SK-N-SH treated with all-trans-retinoic acid at 6 μM for 48 hours (cell line): ENCODE data around the gene EBF4.

ENCODE experiments used
- ATAC-seq: fragments of 200-7000 bp; cut with Tn5 transposase; 3 replicates; pipeline ENCODE4 v1.9.1; 2020; ENCODE audit warnings: mild to moderate bottlenecking, moderate library complexity
- ARNTL ChIP-seq: fragments of 450-650 bp; formaldehyde crosslinking; IDR thresholded peaks from 2 replicates; pipeline ENCODE4 v1.5.0; 2020; ENCODE audit warnings: low read depth, mild to moderate bottlenecking, moderate library complexity, borderline replicate concordance
- BACH2 ChIP-seq: fragments of 250-450 bp; sonication (Bioruptor Pico); IDR thresholded peaks from 2 replicates; pipeline ENCODE4 v1.9.0; 2021; ENCODE audit warnings: mild to moderate bottlenecking, borderline replicate concordance
- CSDC2 ChIP-seq: fragments of 250-450 bp; sonication (Bioruptor Pico); IDR thresholded peaks from 2 replicates; pipeline ENCODE4 v1.5.0; 2020; ENCODE audit warnings: mild to moderate bottlenecking, moderate library complexity
- ESRRG ChIP-seq: fragments of 250-450 bp; sonication (Bioruptor Pico); IDR thresholded peaks from 2 replicates; pipeline ENCODE4 v1.6.1; 2021; ENCODE audit warnings: mild to moderate bottlenecking
- GLIS3 ChIP-seq: fragments of 250-450 bp; sonication (Bioruptor Pico); IDR thresholded peaks from 2 replicates; pipeline ENCODE4 v1.5.0; 2020; ENCODE audit warnings: mild to moderate bottlenecking, moderate library complexity
- ISL1 ChIP-seq: fragments of 250-450 bp; sonication (Bioruptor Pico); IDR thresholded peaks from 2 replicates; pipeline ENCODE4 v2.1.2; 2022; ENCODE audit warnings: mild to moderate bottlenecking, moderate library complexity
- OSR1 ChIP-seq: fragments of 250-450 bp; sonication (Bioruptor Pico); IDR thresholded peaks from 2 replicates; pipeline ENCODE4 v1.8.0; 2022; ENCODE audit warnings: moderate library complexity, mild to moderate bottlenecking, inconsistent platforms
- PPARA ChIP-seq: fragments of 250-450 bp; sonication (Bioruptor Pico); IDR thresholded peaks from 2 replicates; pipeline ENCODE4 v1.5.0; 2020; ENCODE audit warnings: mild to moderate bottlenecking, borderline replicate concordance
- RARB ChIP-seq: fragments of 250-450 bp; sonication (Bioruptor Pico); IDR thresholded peaks from 2 replicates; pipeline ENCODE4 v1.8.0; 2021; ENCODE audit warnings: mild to moderate bottlenecking, moderate library complexity
- SNAI2 ChIP-seq: fragments of 250-450 bp; sonication (Bioruptor Pico); IDR thresholded peaks from 2 replicates; pipeline ENCODE4 v1.5.0; 2020; ENCODE audit warnings: mild to moderate bottlenecking, moderate library complexity
- TCF4 ChIP-seq: fragments of 250-450 bp; sonication (Bioruptor Pico); IDR thresholded peaks from 2 replicates; pipeline ENCODE4 v1.8.0; 2021; ENCODE audit warnings: mild to moderate bottlenecking, moderate library complexity, borderline replicate concordance
- TOX ChIP-seq: fragments of 250-450 bp; sonication (Bioruptor Pico); IDR thresholded peaks from 2 replicates; pipeline ENCODE4 v1.8.0; 2021; ENCODE audit warnings: mild to moderate bottlenecking, moderate library complexity, borderline replicate concordance
- ZC3H10 ChIP-seq: fragments of 250-450 bp; sonication (Bioruptor Pico); IDR thresholded peaks from 2 replicates; pipeline ENCODE4 v1.5.1; 2021; ENCODE audit warnings: mild to moderate bottlenecking, moderate library complexity
- ZFP3 ChIP-seq: fragments of 250-450 bp; sonication (Bioruptor Pico); IDR thresholded peaks from 2 replicates; pipeline ENCODE4 v1.5.0; 2020; ENCODE audit warnings: mild to moderate bottlenecking, moderate library complexity
- ZFP30 ChIP-seq: fragments of 450-650 bp; formaldehyde crosslinking; IDR thresholded peaks from 2 replicates; pipeline ENCODE4 v1.5.0; 2022; ENCODE audit warnings: mild to moderate bottlenecking, moderate library complexity
- ZNF70 ChIP-seq: fragments of 450-650 bp; formaldehyde crosslinking; IDR thresholded peaks from 2 replicates; pipeline ENCODE4 v1.5.0; 2020; ENCODE audit warnings: mild to moderate bottlenecking, moderate library complexity
- TF ChIP-seq, protein P1 (sequence below): fragments of 250-450 bp; sonication (Bioruptor Pico); IDR thresholded peaks from 2 replicates; pipeline ENCODE4 v1.8.0; 2020; ENCODE audit warnings: mild to moderate bottlenecking, moderate library complexity, borderline replicate concordance
- TF ChIP-seq, protein P2 (sequence below): fragments of 250-450 bp; sonication (Bioruptor Pico); IDR thresholded peaks from 2 replicates; pipeline ENCODE4 v1.5.1; 2020; ENCODE audit warnings: low read depth, mild to moderate bottlenecking, moderate library complexity
- TF ChIP-seq, protein P3 (sequence below): fragments of 250-450 bp; sonication (Bioruptor Pico); IDR thresholded peaks from 2 replicates; pipeline ENCODE4 v1.5.0; 2020; ENCODE audit warnings: mild to moderate bottlenecking, moderate library complexity
- TF ChIP-seq, protein P4 (sequence below): fragments of 250-450 bp; sonication (Bioruptor Pico); IDR thresholded peaks from 2 replicates; pipeline ENCODE4 v1.5.1; 2021; ENCODE audit warnings: mild to moderate bottlenecking, moderate library complexity
- TF ChIP-seq, protein P5 (sequence below): fragments of 250-450 bp; sonication (Bioruptor Pico); IDR thresholded peaks from 2 replicates; pipeline ENCODE4 v1.8.0; 2021; ENCODE audit warnings: low read depth, mild to moderate bottlenecking, moderate library complexity, borderline replicate concordance

The EBF4 gene

DNA sequence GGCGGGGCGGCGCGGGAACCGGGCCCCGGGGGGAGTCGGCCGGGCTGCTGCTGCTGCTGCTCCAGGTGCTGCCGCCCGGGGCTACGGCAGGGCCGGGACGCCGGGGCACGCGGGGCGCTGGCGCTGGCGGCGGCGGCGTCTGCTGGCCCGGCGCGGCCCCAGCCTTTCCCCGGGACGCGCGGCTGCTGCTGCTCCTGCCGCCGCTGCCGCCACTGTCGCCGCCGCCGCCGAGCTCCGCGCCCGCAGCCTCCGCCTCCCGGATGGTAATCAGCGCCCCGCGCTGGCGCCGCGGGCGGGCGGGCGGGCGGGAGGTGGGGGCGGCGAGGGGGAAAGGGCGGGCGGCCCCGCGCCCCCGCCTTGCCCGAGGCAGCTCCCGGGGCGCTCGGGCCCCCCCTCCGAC, 306 bp downstream of the EBF4 start:
- no peak for ATAC-seq
- TF ChIP-seq ZC3H10 = no peak

GRCh38 chr20:2693286-2694007, 867 bp downstream of the EBF4 start:
- TF ChIP-seq, protein P1, sequence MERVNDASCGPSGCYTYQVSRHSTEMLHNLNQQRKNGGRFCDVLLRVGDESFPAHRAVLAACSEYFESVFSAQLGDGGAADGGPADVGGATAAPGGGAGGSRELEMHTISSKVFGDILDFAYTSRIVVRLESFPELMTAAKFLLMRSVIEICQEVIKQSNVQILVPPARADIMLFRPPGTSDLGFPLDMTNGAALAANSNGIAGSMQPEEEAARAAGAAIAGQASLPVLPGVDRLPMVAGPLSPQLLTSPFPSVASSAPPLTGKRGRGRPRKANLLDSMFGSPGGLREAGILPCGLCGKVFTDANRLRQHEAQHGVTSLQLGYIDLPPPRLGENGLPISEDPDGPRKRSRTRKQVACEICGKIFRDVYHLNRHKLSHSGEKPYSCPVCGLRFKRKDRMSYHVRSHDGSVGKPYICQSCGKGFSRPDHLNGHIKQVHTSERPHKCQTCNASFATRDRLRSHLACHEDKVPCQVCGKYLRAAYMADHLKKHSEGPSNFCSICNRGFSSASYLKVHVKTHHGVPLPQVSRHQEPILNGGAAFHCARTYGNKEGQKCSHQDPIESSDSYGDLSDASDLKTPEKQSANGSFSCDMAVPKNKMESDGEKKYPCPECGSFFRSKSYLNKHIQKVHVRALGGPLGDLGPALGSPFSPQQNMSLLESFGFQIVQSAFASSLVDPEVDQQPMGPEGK (CRISPR knock-in tag) = no peak
- TF ChIP-seq ZNF70 (CRISPR knock-in tag) (no peak), RARB (CRISPR knock-in tag) (no peak), CSDC2 (no peak), ARNTL (CRISPR knock-in tag) (no peak), ESRRG (CRISPR knock-in tag) (no peak), BACH2 (CRISPR knock-in tag) (no peak), ISL1 (CRISPR knock-in tag) (no peak), ZFP30 (no peak), OSR1 (no peak), PPARA (CRISPR knock-in tag) (no peak), ZC3H10 (no peak), TOX (CRISPR knock-in tag) (no peak), GLIS3 (CRISPR knock-in tag) (no peak), ZFP3 (CRISPR knock-in tag) (no peak), TCF4 (no peak)
- TF ChIP-seq, protein P2, sequence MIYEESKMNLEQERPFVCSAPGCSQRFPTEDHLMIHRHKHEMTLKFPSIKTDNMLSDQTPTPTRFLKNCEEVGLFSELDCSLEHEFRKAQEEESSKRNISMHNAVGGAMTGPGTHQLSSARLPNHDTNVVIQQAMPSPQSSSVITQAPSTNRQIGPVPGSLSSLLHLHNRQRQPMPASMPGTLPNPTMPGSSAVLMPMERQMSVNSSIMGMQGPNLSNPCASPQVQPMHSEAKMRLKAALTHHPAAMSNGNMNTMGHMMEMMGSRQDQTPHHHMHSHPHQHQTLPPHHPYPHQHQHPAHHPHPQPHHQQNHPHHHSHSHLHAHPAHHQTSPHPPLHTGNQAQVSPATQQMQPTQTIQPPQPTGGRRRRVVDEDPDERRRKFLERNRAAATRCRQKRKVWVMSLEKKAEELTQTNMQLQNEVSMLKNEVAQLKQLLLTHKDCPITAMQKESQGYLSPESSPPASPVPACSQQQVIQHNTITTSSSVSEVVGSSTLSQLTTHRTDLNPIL = no peak
- TF ChIP-seq, protein P3, sequence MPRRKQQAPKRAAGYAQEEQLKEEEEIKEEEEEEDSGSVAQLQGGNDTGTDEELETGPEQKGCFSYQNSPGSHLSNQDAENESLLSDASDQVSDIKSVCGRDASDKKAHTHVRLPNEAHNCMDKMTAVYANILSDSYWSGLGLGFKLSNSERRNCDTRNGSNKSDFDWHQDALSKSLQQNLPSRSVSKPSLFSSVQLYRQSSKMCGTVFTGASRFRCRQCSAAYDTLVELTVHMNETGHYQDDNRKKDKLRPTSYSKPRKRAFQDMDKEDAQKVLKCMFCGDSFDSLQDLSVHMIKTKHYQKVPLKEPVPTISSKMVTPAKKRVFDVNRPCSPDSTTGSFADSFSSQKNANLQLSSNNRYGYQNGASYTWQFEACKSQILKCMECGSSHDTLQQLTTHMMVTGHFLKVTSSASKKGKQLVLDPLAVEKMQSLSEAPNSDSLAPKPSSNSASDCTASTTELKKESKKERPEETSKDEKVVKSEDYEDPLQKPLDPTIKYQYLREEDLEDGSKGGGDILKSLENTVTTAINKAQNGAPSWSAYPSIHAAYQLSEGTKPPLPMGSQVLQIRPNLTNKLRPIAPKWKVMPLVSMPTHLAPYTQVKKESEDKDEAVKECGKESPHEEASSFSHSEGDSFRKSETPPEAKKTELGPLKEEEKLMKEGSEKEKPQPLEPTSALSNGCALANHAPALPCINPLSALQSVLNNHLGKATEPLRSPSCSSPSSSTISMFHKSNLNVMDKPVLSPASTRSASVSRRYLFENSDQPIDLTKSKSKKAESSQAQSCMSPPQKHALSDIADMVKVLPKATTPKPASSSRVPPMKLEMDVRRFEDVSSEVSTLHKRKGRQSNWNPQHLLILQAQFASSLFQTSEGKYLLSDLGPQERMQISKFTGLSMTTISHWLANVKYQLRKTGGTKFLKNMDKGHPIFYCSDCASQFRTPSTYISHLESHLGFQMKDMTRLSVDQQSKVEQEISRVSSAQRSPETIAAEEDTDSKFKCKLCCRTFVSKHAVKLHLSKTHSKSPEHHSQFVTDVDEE (CRISPR knock-in tag) = no peak
- TF ChIP-seq, protein P4, sequence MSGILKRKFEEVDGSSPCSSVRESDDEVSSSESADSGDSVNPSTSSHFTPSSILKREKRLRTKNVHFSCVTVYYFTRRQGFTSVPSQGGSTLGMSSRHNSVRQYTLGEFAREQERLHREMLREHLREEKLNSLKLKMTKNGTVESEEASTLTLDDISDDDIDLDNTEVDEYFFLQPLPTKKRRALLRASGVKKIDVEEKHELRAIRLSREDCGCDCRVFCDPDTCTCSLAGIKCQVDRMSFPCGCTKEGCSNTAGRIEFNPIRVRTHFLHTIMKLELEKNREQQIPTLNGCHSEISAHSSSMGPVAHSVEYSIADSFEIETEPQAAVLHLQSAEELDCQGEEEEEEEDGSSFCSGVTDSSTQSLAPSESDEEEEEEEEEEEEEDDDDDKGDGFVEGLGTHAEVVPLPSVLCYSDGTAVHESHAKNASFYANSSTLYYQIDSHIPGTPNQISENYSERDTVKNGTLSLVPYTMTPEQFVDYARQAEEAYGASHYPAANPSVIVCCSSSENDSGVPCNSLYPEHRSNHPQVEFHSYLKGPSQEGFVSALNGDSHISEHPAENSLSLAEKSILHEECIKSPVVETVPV (CRISPR knock-in tag) = no peak
- TF ChIP-seq, protein P5, sequence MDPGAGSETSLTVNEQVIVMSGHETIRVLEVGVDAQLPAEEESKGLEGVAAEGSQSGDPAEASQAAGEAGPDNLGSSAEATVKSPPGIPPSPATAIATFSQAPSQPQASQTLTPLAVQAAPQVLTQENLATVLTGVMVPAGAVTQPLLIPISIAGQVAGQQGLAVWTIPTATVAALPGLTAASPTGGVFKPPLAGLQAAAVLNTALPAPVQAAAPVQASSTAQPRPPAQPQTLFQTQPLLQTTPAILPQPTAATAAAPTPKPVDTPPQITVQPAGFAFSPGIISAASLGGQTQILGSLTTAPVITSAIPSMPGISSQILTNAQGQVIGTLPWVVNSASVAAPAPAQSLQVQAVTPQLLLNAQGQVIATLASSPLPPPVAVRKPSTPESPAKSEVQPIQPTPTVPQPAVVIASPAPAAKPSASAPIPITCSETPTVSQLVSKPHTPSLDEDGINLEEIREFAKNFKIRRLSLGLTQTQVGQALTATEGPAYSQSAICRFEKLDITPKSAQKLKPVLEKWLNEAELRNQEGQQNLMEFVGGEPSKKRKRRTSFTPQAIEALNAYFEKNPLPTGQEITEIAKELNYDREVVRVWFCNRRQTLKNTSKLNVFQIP (CRISPR knock-in tag) = no peak
- TF ChIP-seq, all 23 proteins: peak for 0

DNA sequence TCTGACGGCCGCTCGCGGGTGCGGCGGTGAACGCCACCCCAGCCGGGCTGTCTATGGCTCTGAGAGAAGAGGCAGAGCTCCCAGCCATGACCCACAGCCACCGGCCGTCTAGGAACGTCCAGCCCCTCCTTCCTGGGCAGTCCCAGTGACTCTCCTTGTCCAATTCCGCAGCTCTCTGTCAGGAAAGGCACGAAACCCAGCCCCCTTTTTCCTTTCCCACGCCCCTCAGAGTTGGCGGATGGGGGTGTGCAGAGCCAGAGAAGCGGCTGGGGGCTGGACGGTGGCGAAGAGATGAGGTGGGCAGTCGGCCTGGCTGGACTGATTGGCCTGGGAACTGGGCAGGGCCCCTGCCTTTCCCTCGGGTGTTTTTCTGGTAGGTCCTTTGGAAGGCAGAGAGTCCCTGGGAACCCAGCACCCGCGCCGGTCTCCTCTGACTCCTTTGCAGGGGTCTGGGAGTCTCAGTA, 1.5 kb downstream of the EBF4 start:
- ATAC-seq = peak; percentile 7; the same call in 2 of the 3 replicates
- TF ChIP-seq ISL1 (CRISPR knock-in tag) (no peak), PPARA (CRISPR knock-in tag) (no peak), CSDC2 (no peak), SNAI2 (CRISPR knock-in tag) (no peak), BACH2 (CRISPR knock-in tag) (no peak), OSR1 (no peak), ZFP30 (no peak), TCF4 (no peak), ESRRG (CRISPR knock-in tag) (no peak), ZNF70 (CRISPR knock-in tag) (no peak), RARB (CRISPR knock-in tag) (no peak)
- TF ChIP-seq, protein P2 = no peak
- TF ChIP-seq, protein P3 (CRISPR knock-in tag) = no peak
- TF ChIP-seq, protein P1 (CRISPR knock-in tag) = no peak

More at GRCh38 chr20:2693286-2694007, 867 bp downstream of the EBF4 start:
- peak; percentile 58 for ATAC-seq
